Prostate gland (tissue), 2 donors: ENCODE measurements around the gene TM4SF18.

Source experiments
- POLR2A ChIP-seq: fragments of 450-650 bp; IDR thresholded peaks from one replicate; pipeline ENCODE4 v1.6.1; 2016; ENCODE audit warnings: antibody characterized with exemption, mild to moderate bottlenecking
- POLR2AphosphoS5 ChIP-seq: sonication (generic); formaldehyde crosslinking; IDR thresholded peaks from one replicate; pipeline ENCODE4 v1.6.1; 2017; ENCODE audit warnings: antibody characterized with exemption
- TF ChIP-seq, protein P1 (sequence below), 4 experiments: fragments of 200-600 bp in 2 of 4; fragments of 450-650 bp in 2 of 4; sonication (generic) in 2 of 4; IDR thresholded peaks; 1 replicate in 3 of 4; 2 replicates in 1 of 4; pipeline ENCODE4 v1.5.1; 2016 to 2019; ENCODE audit warnings: antibody characterized with exemption in 4 of 4, mild to moderate bottlenecking in 2 of 4, moderate library complexity in 2 of 4

DNA sequence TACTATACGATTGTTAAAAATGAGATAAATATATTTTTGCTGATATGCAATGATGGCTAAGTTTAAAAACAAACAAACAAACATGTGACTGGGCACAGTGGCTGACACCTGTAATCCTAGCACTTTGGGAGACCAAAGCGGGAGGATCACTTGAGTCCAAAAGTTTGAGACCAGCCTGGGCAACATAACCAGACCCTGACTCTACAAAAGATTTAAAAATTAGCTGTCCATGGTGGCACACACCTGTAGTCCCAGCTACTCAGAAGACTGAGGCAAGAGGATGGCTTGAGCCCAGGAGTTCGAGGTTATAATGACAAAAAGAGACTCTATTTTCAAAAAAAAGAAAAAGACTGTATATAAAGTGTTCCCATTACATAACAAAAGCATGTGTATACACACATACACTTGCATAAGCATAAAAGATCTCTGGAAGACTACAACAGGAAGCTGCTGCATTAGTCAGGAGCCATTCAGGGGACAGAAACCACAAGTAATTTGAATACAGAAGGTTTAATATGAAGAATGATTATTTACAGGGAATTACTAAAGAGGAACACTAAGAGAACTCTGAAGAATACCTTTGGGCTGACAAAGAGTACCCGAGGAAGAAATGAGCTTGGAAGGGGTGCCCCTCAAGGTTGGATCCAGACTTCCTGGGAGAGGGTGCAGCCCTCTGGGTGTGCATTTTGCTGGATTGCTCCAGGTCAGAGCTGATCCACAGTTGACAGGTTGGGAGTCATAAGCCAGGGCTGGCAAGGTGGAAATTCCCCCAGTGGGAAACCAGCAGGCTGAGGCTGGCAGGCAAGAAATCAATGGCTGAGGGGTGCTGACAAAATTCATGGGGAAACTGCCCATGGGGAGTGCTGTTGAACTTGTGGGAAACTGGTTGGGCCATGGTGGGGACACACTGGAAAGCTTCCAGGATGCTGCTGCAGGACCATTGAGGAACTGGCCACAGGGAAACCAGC, 9.3 kb upstream of the TM4SF18 start:
- TF ChIP-seq POLR2AphosphoS5 (no peak), POLR2A (no peak)
- TF ChIP-seq, protein P1, sequence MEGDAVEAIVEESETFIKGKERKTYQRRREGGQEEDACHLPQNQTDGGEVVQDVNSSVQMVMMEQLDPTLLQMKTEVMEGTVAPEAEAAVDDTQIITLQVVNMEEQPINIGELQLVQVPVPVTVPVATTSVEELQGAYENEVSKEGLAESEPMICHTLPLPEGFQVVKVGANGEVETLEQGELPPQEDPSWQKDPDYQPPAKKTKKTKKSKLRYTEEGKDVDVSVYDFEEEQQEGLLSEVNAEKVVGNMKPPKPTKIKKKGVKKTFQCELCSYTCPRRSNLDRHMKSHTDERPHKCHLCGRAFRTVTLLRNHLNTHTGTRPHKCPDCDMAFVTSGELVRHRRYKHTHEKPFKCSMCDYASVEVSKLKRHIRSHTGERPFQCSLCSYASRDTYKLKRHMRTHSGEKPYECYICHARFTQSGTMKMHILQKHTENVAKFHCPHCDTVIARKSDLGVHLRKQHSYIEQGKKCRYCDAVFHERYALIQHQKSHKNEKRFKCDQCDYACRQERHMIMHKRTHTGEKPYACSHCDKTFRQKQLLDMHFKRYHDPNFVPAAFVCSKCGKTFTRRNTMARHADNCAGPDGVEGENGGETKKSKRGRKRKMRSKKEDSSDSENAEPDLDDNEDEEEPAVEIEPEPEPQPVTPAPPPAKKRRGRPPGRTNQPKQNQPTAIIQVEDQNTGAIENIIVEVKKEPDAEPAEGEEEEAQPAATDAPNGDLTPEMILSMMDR (IDR thresholded peaks at IDR 0.05): no peak
